Stimulated activated CD4-positive, alpha-beta T cell treated with anti-CD3 and anti-CD28 coated beads, Interleukin-1b, Interleukin-23, amount 100 ng/mL, for 24 hours (primary cell): ENCODE results near the gene MYCBPAP.
A peak's percentile ranks its signal among the peaks of the same experiment; 100 is the strongest.

Source experiments
- DNase-seq, 4 experiments: peaks; one replicate each; pipeline ENCODE4 v3.0.0-alpha.2; 2020; ENCODE audit warnings: low read depth in 4 of 4, low spot score in 1 of 4

MYCBPAP gene

GRCh38 chr17:50507871-50508572 is at the start of gene MYCBPAP:
Gene MYCBPAP (plus strand): TSS chr17:50508439. CDS start chr17:50508675, 236 bp downstream.
- peak; percentile 33 to 70 (median 57) for DNase-seq

GRCh38 chr17:50458701-50459676 is 49.2 kb upstream of the MYCBPAP start:
- no peak for DNase-seq

GRCh38 chr17:50459756-50460155 is 48.5 kb upstream of the MYCBPAP start:
- DNase-seq, result no peak

- no peak for DNase-seq
Measured at GRCh38 chr17:50460831-50461526, 47.3 kb upstream of the MYCBPAP start.

- no peak for DNase-seq
Measured at GRCh38 chr17:50461550-50462132, 46.6 kb upstream of the MYCBPAP start.

- no peak for DNase-seq
Measured at GRCh38 chr17:50462446-50462845, 45.8 kb upstream of the MYCBPAP start.

- DNase-seq, result no peak
Measured at GRCh38 chr17:50464121-50464520, 44.1 kb upstream of the MYCBPAP start.

- no peak for DNase-seq
Measured at GRCh38 chr17:50464736-50465135, 43.5 kb upstream of the MYCBPAP start.

- DNase-seq, result no peak
Measured at GRCh38 chr17:50465171-50465570, 43.1 kb upstream of the MYCBPAP start.

- DNase-seq, result no peak
Measured at GRCh38 chr17:50465635-50466034, 42.6 kb upstream of the MYCBPAP start.

GRCh38 chr17:50466371-50467113 is 41.7 kb upstream of the MYCBPAP start:
- no peak for DNase-seq

- no peak for DNase-seq
Measured at GRCh38 chr17:50467114-50467854, 41.0 kb upstream of the MYCBPAP start.

GRCh38 chr17:50467855-50468303 is 40.4 kb upstream of the MYCBPAP start:
- DNase-seq, result no peak

GRCh38 chr17:50468304-50469207 is 39.7 kb upstream of the MYCBPAP start, which contains the start of gene CHAD:
Gene CHAD (minus strand): TSS chr17:50468880. CDS start chr17:50468813, 67 bp downstream.
- no peak for DNase-seq

- DNase-seq, result no peak
Measured at GRCh38 chr17:50469208-50469605, 39.0 kb upstream of the MYCBPAP start.

- DNase-seq, result no peak
Measured at GRCh38 chr17:50469671-50470305, 38.5 kb upstream of the MYCBPAP start.

GRCh38 chr17:50470426-50470825 is 37.8 kb upstream of the MYCBPAP start:
- no peak for DNase-seq
